ENCODE results near the gene MRAS. TPM values are rescaled to one million over a fixed set of nuclear protein-coding genes. Genes with fewer than 3 reads are reported as not detected.

MRAS gene
- total and polyA plus RNA-seq, 2 of the 13 experiments (the other 11 are each of a cell fraction or from before 2014, with no cell fraction given) = 8.8 to 36.2 TPM

- TF ChIP-seq ATF4 (CRISPR knock-in tag; IDR thresholded peaks at IDR 0.05) = no peak
Observed at GRCh38 chr3:138405486-138405885, 57.1 kb downstream of the MRAS start (continued).

GRCh38 chr3:138406606-138407005 is 58.2 kb downstream of the MRAS start:
- intact Hi-C loops (cut with micrococcal nuclease; ENCODE audit: unreplicated experiment) = no loop called here
- DNase-seq (ENCODE audit: low spot score) (no peak), ATAC-seq (no peak), FAIRE-seq (no peak)
- Histone ChIP-seq H3K27me3 (ENCODE audit: control insufficient read depth in 1 of 2, insufficient read depth in 2 of 2, low read length in 2 of 2) (0 out of 5 replicates have a peak, but pooled peaks cover 0 to 1% of the 10 kb centered on the region in 2 experiments), H3K9me3 (ENCODE audit: low read length) (no peaks in the 10 kb centered on the region), H3K79me2 (ENCODE audit: insufficient read depth, low read length) (no peaks in the 10 kb centered on the region), H3K4me2 (ENCODE audit: low read depth, low read length) (no peak overlapping the region), H3K36me3 (replicated peaks in 1 of 2; ENCODE audit: control insufficient read depth in 1 of 2, insufficient read depth in 2 of 2, low read length in 2 of 2) (no peaks in the 10 kb centered on the region; a peak in 1 of 5 replicates), H3K4me3 (replicated peaks in 1 of 3; ENCODE audit: insufficient read depth in 1 of 3, low read depth in 2 of 3, low read length in 3 of 3) (no peak overlapping the region), H3K27ac (ENCODE audit: extremely low read length, insufficient read depth, low read length) (no peak overlapping the region), H3K4me1 (ENCODE audit: insufficient read depth, low read length) (no peaks in the 10 kb centered on the region), H2AFZ (ENCODE audit: low read length) (no peak overlapping the region), H3K9ac (ENCODE audit: insufficient read depth, low read depth, low read length) (no peak overlapping the region), H4K20me1 (ENCODE audit: insufficient read depth, low read length) (no peaks in the 10 kb centered on the region)
- CTCF ChIA-PET (ENCODE audit: low intra/inter-chr PET ratio, low total read pairs) = no interaction called here
- 59% methylated on average over 2 of the region's 2 CpGs for WGBS (ENCODE audit: low lambda C conversion rate)
- in situ Hi-C loops (cut with HindIII; ENCODE audit: extremely low pct_ligation_motif_present, low pct_unique_long_range_greater_than_20kb) = no loop called here
- no TSS peak for BruUV-seq (replicated peaks)
- POLR2A ChIA-PET = no interaction called here
- TF ChIP-seq ZNF17 (CRISPR knock-in tag; IDR thresholded peaks at IDR 0.05) (no peak), HNRNPK (IDR thresholded peaks at IDR 0.05; ENCODE audit: low read depth, low read length, poor library complexity, severe bottlenecking) (no peak), TOPORS (CRISPR knock-in tag; IDR thresholded peaks at IDR 0.05) (no peak), GABPA (IDR thresholded peaks at IDR 0.05; ENCODE audit: low read depth, low read length) (no peak), GABPA (CRISPR knock-in tag; IDR thresholded peaks at IDR 0.05; ENCODE audit: low read depth) (no peak), PHF5A (CRISPR knock-in tag; IDR thresholded peaks at IDR 0.05; ENCODE audit: low read depth, unreplicated experiment) (no peak), ZNF441 (CRISPR knock-in tag; IDR thresholded peaks at IDR 0.05; ENCODE audit: borderline replicate concordance) (no peak), ZNF747 (CRISPR knock-in tag; IDR thresholded peaks at IDR 0.05; ENCODE audit: borderline replicate concordance) (no peak), HNRNPH1 (optimal IDR thresholded peaks at IDR 0.05; ENCODE audit: low read depth, low read length) (no peak), ZSCAN20 (CRISPR knock-in tag; IDR thresholded peaks at IDR 0.05; ENCODE audit: borderline replicate concordance) (no peak), NKX3-1 (CRISPR knock-in tag; IDR thresholded peaks at IDR 0.05) (no peak), RFX5 (IDR thresholded peaks at IDR 0.05; ENCODE audit: low read depth, low read length) (no peak), IKZF5 (CRISPR knock-in tag; IDR thresholded peaks at IDR 0.05) (no peak), NFIB (CRISPR knock-in tag; IDR thresholded peaks at IDR 0.05; ENCODE audit: borderline replicate concordance) (no peak)
